ENCODE measurements around the gene UNC80. TPM values are rescaled to one million over a fixed set of nuclear protein-coding genes. Genes with fewer than 3 reads are reported as not detected.

UNC80 gene
- polyA plus RNA-seq, 1 of the 3 experiments (the other 2 are of a cell fraction), result 0.59 TPM

- H3K4me3 ChIP-seq (ENCODE audit: low read depth in 2 of 2, low read length in 1 of 2), result peak overlapping the region; percentile 97 to 99
- ChIA-PET POLR2A (no interaction called here), CTCF (interaction anchor here (1.1 kb wide), 1 partner anchor 196 kb away, joined by 4 read pairs; no protein-coding TSS in a partner anchor)
- H3K4me2 ChIP-seq, result peak overlapping the region; percentile 78
- WGBS (ENCODE audit: low lambda C conversion rate), result 16% methylated on average over 2 of the region's 2 CpGs
- H4K20me1 ChIP-seq (ENCODE audit: insufficient read depth), result peaks cover 35% of the 10 kb centered on the region
- peaks cover 60% of the 10 kb centered on the region for H3K79me2 ChIP-seq (ENCODE audit: insufficient read depth)
- H3F3A ChIP-seq (replicated peaks; ENCODE audit: insufficient read depth), result no peaks in the 10 kb centered on the region
- peaks cover 9 to 33% of the 10 kb centered on the region in 2 experiments for H3K36me3 ChIP-seq (replicated peaks in 1 of 2; ENCODE audit: control insufficient read depth in 1 of 2, insufficient read depth in 2 of 2, low read length in 1 of 2)
- no peak overlapping the region for H2AFZ ChIP-seq (ENCODE audit: low read depth)
- H3K4me1 ChIP-seq (ENCODE audit: control insufficient read depth in 1 of 2, insufficient read depth in 2 of 2, low read depth in 1 of 2, low read length in 1 of 2), result peaks cover 7 to 17% of the 10 kb centered on the region in 2 experiments
- H3K9me2 ChIP-seq, result no peaks in the 10 kb centered on the region
- TF ChIP-seq EZH2phosphoT487 (IDR thresholded peaks at IDR 0.05; ENCODE audit: borderline replicate concordance, low read depth), result no peak
- peak overlapping the region; percentile 81 for H3K9ac ChIP-seq
- DNase-seq, result no peak
- no peak overlapping the region for H3K27ac ChIP-seq (ENCODE audit: low read depth in 2 of 2, low read length in 1 of 2)
- H3K9me3 ChIP-seq, result no peaks in the 10 kb centered on the region
- H3K27me3 ChIP-seq (ENCODE audit: insufficient read depth), result no peaks in the 10 kb centered on the region
Measured at GRCh38 chr2:210003359-210003758, 231.7 kb downstream of the UNC80 start.

GRCh38 chr2:210004881-210005280 is 233.2 kb downstream of the UNC80 start:
- H3F3A ChIP-seq (replicated peaks; ENCODE audit: insufficient read depth), result peaks cover 3% of the 10 kb centered on the region
- H3K9me2 ChIP-seq, result no peaks in the 10 kb centered on the region
- peaks cover 20 to 38% of the 10 kb centered on the region in 2 experiments for H3K36me3 ChIP-seq (replicated peaks in 1 of 2; ENCODE audit: control insufficient read depth in 1 of 2, insufficient read depth in 2 of 2, low read length in 1 of 2)
- 38% methylated on average over 2 of the region's 2 CpGs for WGBS (ENCODE audit: low lambda C conversion rate)
- H3K9ac ChIP-seq, result no peak overlapping the region
- peaks cover 45% of the 10 kb centered on the region for H4K20me1 ChIP-seq (ENCODE audit: insufficient read depth)
- H2AFZ ChIP-seq (ENCODE audit: low read depth), result no peak overlapping the region
- TF ChIP-seq ZBTB33 (IDR thresholded peaks at IDR 0.05; ENCODE audit: borderline replicate concordance, low read depth) (no peak), NFIC (IDR thresholded peaks at IDR 0.05; ENCODE audit: borderline replicate concordance) (no peak), CTCF (IDR thresholded peaks at IDR 0.05) (no peak), REST (IDR thresholded peaks at IDR 0.05; ENCODE audit: low read depth, low read length) (no peak), EZH2phosphoT487 (IDR thresholded peaks at IDR 0.05; ENCODE audit: borderline replicate concordance, low read depth) (no peak), FOSL2 (IDR thresholded peaks at IDR 0.05; ENCODE audit: borderline replicate concordance, low read depth) (no peak), RCOR1 (IDR thresholded peaks at IDR 0.05; ENCODE audit: low read length) (no peak), TEAD4 (IDR thresholded peaks at IDR 0.05; ENCODE audit: borderline replicate concordance, insufficient read depth) (no peak), FOXM1 (IDR thresholded peaks at IDR 0.05; ENCODE audit: low read depth) (no peak)
- TF ChIP-seq, protein P1, sequence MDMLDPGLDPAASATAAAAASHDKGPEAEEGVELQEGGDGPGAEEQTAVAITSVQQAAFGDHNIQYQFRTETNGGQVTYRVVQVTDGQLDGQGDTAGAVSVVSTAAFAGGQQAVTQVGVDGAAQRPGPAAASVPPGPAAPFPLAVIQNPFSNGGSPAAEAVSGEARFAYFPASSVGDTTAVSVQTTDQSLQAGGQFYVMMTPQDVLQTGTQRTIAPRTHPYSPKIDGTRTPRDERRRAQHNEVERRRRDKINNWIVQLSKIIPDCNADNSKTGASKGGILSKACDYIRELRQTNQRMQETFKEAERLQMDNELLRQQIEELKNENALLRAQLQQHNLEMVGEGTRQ (IDR thresholded peaks at IDR 0.05; ENCODE audit: borderline replicate concordance, low read depth, low read length), result no peak
- peak overlapping the region; percentile 78; the same call in 1 of the 2 replicates for H3K4me2 ChIP-seq
- H3K4me3 ChIP-seq (ENCODE audit: low read depth in 2 of 2, low read length in 1 of 2), result no peak overlapping the region
- POLR2A ChIA-PET, result interaction anchor here (1.2 kb wide), 1 partner anchor 425 kb away, joined by 3 read pairs; no protein-coding TSS in a partner anchor
- H3K9me3 ChIP-seq, result no peaks in the 10 kb centered on the region
- no peak for DNase-seq
- H3K79me2 ChIP-seq (ENCODE audit: insufficient read depth), result peaks cover 75% of the 10 kb centered on the region
- CTCF ChIA-PET, result interaction anchor here (0.7 to 1.2 kb wide), 6 partner anchors 36 to 670 kb away, joined by 3 to 4 read pairs (median 3); no protein-coding TSS in a partner anchor
- no peak overlapping the region for H3K27ac ChIP-seq (ENCODE audit: low read depth in 2 of 2, low read length in 1 of 2)
- no peaks in the 10 kb centered on the region for H3K27me3 ChIP-seq (ENCODE audit: insufficient read depth)
- peaks cover 7 to 17% of the 10 kb centered on the region in 2 experiments for H3K4me1 ChIP-seq (ENCODE audit: control insufficient read depth in 1 of 2, insufficient read depth in 2 of 2, low read depth in 1 of 2, low read length in 1 of 2)
